Measurements from ENCODE around the gene BOD1L1. TPM values are rescaled to one million over a fixed set of nuclear protein-coding genes. Genes with fewer than 3 reads are reported as not detected.

BOD1L1 gene
- total RNA-seq, 1 experiment from 2014 or later = 18.1 TPM

Small RNA genes within 50 kb of the gene (microRNA-seq; reads per million reads assigned to microRNA genes)
- not detected for gene MIR5091 (ENCODE audit: unreplicated experiment)

Other genes starting within 250 kb of the BOD1L1 start
- 10.2 TPM for gene RAB28, start 143.4 kb downstream of the BOD1L1 start, total RNA-seq (2021; ENCODE audit: unreplicated experiment)
- gene NKX3-2, start 83.2 kb downstream of the BOD1L1 start, total RNA-seq (2021; ENCODE audit: unreplicated experiment) = 1.2 TPM